ENCODE results near the gene CPS1. TPM values are rescaled to one million over a fixed set of nuclear protein-coding genes. Genes with fewer than 3 reads are reported as not detected.

The CPS1 gene
- total RNA-seq, 2 experiments from 2014 or later = 0.96 to 1.3 TPM

DNA sequence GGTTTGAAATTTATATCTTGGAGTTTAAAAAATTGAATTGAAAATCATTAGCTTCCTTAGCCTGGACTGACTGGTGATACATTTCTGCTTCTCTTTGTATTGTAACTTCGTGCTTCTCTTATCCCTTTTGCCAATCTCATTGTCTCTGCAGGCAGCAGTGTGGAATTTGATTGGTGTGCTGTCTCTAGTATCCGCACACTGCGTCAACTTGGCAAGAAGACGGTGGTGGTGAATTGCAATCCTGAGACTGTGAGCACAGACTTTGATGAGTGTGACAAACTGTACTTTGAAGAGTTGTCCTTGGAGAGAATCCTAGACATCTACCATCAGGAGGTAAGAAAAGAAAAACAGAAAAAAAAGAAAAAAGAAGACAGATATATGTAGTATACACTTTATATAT lies 85.9 kb downstream of the CPS1 start:
- Mint-ChIP-seq H3K27me3 (no peaks in the 10 kb centered on the region), H3K36me3 (no peaks in the 10 kb centered on the region), H3K27ac (no peak overlapping the region), H3K4me1 (no peaks in the 10 kb centered on the region), H3K4me3 (no peak overlapping the region), H3K9me3 (ENCODE audit: low read depth) (no peaks in the 10 kb centered on the region)
- CTCF ChIA-PET = no interaction called here
- ATAC-seq = no peak
- no peak for DNase-seq

DNA sequence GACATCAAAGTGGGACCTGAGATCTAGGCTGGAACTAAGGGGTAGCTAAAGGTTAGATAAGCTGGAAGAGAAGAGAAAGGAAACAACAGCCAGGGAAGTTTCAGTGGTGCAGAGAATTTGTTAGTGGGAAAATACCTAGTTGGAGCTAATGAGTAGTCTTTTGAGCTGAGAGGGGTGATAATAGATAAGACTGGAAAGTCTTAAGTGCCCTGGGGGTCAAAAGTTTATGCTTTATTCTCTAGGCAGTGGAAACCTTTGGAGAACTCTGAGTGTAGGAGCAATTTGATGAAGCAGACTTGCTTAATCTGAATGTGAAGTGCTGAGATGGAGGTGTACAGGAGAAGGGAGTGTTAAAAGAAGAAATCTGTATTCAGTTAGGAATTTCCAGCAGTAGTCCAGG lies 90.8 kb downstream of the CPS1 start:
- H3K27ac Mint-ChIP-seq = no peak overlapping the region
- CTCF ChIA-PET = no interaction called here
- no peak for ATAC-seq
- no peaks in the 10 kb centered on the region for H3K27me3 Mint-ChIP-seq
- no peaks in the 10 kb centered on the region for H3K9me3 Mint-ChIP-seq (ENCODE audit: low read depth)
- DNase-seq = no peak
- no peak overlapping the region for H3K4me3 Mint-ChIP-seq
- no peaks in the 10 kb centered on the region for H3K36me3 Mint-ChIP-seq
- no peaks in the 10 kb centered on the region for H3K4me1 Mint-ChIP-seq

DNA sequence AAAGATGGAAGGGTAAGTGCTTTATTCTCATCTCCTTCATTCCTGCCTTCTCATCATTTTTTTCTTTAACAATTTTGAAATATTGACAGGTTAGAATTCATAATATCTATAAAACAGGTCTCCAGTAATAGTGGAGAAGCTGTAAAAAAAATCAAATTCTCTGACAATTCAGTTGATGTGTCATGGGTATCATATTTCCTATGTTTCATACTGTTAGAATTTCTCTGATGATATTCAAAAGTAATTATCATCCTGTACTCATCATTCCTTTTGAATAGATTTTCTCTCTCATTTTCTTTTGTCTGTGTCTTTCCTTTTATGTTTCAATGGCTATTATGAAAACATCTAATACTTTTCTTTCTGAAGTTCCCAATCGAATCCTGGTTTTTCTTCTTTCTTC lies 97.7 kb downstream of the CPS1 start:
- peaks cover 2% of the 10 kb centered on the region for H3K27me3 Mint-ChIP-seq
- CTCF ChIA-PET = no interaction called here
- no peak for DNase-seq

DNA sequence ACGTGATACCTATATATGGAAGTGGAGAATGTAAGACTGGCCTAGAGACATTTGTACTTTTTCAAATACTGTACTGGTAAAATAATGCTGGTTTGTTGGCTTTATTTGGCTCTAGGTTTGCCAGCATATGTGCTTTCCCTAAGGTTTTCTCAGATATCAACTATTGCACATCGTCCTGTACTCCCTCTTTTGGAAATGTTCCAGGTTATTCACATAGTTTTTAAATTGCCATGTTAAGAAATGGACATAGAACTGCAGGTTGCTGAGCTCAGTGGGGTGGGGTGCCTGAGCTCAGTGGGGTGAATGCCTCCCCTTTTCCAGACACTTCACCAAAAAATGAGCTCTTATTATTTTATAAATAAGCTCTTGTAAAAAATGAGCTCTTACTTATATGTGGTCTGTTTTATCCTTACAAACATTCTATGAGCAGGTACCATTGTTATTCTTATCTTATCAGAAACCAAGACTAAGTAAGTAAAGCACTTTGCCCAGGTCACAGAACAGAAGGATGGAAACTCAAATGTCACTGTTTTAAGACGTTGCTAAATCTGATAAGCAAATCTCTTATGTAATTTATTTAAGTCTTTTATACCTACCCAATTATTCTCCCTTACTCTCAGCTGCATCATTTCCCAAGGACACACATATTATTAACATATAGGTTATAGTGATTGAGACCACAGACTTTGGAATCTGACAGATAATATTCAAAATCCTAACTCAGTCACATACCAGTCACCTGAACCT lies 99.0 kb downstream of the CPS1 start:
- Mint-ChIP-seq H3K4me1 (no peaks in the 10 kb centered on the region), H3K27ac (no peak overlapping the region)

More for the DNA sequence above, 97.7 kb downstream of the CPS1 start:
- no peaks in the 10 kb centered on the region for H3K4me1 Mint-ChIP-seq
- no peak for ATAC-seq
- H3K36me3 Mint-ChIP-seq = no peaks in the 10 kb centered on the region
- no peaks in the 10 kb centered on the region for H3K9me3 Mint-ChIP-seq (ENCODE audit: low read depth)
- no peak overlapping the region for H3K4me3 Mint-ChIP-seq
- H3K27ac Mint-ChIP-seq = no peak overlapping the region

DNA sequence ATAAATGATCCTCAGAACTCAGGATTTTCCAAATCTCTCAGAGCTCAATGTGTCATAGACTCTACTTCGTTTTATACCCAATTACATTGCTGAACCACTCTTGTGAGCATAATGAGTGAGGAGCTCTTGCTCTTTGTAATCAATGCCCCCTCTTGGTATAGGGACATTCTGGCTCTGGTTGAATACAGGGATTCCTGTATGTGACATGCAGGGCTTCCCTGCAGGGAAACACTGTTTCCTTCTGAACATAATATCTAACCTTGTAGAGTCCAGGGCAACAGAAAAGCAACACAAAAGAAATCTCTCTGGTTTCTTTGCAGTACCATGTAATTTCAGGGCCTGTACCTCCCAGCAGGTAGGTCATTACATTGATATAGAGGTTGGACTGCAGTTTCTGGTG lies 101.5 kb downstream of the CPS1 start:
- no peak for DNase-seq
- Mint-ChIP-seq H3K27ac (no peak overlapping the region), H3K4me1 (no peaks in the 10 kb centered on the region), H3K27me3 (peaks cover 2% of the 10 kb centered on the region), H3K4me3 (no peak overlapping the region), H3K9me3 (ENCODE audit: low read depth) (peaks cover 8% of the 10 kb centered on the region), H3K36me3 (no peaks in the 10 kb centered on the region)
- CTCF ChIA-PET = no interaction called here
- ATAC-seq = no peak

More for the DNA sequence above, 99.0 kb downstream of the CPS1 start:
- CTCF ChIA-PET = no interaction called here
- peaks cover 6% of the 10 kb centered on the region for H3K9me3 Mint-ChIP-seq (ENCODE audit: low read depth)
- DNase-seq (no peak), ATAC-seq (no peak)
- H3K27me3 Mint-ChIP-seq = peaks cover 2% of the 10 kb centered on the region
- no peaks in the 10 kb centered on the region for H3K36me3 Mint-ChIP-seq
- no peak overlapping the region for H3K4me3 Mint-ChIP-seq

DNA sequence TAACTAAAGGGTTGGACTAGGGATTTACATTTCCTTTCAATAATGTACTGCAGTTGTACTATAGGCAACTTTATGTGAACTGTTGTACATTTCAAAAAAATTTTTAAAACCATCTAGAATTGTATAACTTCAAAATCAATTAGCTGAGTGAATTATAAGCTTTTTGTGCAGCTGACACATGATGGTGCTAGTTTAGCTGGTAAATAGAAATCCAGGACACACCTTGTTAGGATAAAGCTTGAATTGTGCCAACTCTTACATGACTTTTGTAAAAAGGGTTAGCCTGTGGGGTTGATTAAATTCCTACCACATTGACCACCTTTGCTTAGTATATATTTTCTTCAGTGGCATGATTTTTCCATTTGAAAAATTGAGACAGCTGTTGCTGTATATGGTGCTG lies 104.4 kb downstream of the CPS1 start:
- ATAC-seq (no peak), DNase-seq (no peak)
- Mint-ChIP-seq H3K36me3 (no peaks in the 10 kb centered on the region), H3K4me1 (no peaks in the 10 kb centered on the region), H3K4me3 (no peak overlapping the region), H3K9me3 (ENCODE audit: low read depth) (peaks cover 8% of the 10 kb centered on the region), H3K27ac (no peak overlapping the region), H3K27me3 (no peaks in the 10 kb centered on the region)
- CTCF ChIA-PET = no interaction called here

DNA sequence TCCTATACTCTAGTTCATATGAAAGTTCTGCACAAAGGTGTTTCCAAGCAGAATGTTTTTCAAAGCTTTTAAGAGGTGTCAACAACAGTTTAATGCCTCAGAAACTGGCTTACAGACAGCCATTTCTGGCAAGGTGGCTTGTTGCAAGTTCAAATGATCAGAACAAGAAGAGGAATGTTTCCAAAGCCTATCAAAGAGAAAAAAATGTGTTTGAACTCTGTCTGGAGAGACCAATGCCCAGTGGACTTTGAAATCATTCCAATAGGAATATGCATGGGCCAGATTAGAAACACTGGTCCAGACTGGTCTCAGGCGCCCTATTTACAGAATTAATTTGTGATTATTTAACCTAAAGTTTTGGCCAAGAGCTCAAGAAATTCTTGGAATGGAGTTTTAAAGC lies 106.2 kb downstream of the CPS1 start:
- H3K27me3 Mint-ChIP-seq = no peaks in the 10 kb centered on the region
- ATAC-seq = no peak
- H3K36me3 Mint-ChIP-seq = no peaks in the 10 kb centered on the region
- no peak overlapping the region for H3K4me3 Mint-ChIP-seq
- peaks cover 8% of the 10 kb centered on the region for H3K9me3 Mint-ChIP-seq (ENCODE audit: low read depth)
- DNase-seq = no peak
- no peaks in the 10 kb centered on the region for H3K4me1 Mint-ChIP-seq
- no peak overlapping the region for H3K27ac Mint-ChIP-seq
- CTCF ChIA-PET = no interaction called here

DNA sequence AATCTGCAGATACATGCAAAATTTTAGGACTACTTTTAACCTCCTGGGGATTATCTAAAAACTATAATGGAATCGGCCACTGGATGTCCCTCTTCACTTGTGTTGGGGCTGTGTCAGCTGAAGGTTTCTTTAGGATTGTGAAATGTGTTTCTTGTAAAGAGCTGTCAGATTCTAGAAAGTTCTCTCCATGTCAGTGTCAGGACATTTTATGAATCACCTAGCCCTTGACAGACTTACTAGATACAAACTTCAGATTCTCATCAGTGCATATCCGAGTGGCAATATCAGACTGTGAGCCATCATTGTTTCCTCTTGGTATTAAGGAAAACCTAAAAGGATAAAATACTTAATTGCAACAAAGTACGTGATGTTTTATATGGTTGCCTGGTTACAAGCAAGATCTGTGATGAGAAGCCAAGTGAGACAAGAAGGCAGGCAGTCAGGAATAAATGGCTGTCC lies 107.3 kb downstream of the CPS1 start:
- Mint-ChIP-seq H3K4me3 (no peak overlapping the region), H3K9me3 (ENCODE audit: low read depth) (peaks cover 8% of the 10 kb centered on the region), H3K27ac (no peak overlapping the region), H3K4me1 (no peaks in the 10 kb centered on the region), H3K36me3 (no peaks in the 10 kb centered on the region), H3K27me3 (no peaks in the 10 kb centered on the region)
- CTCF ChIA-PET = no interaction called here
- no peak for ATAC-seq
- DNase-seq = no peak

DNA sequence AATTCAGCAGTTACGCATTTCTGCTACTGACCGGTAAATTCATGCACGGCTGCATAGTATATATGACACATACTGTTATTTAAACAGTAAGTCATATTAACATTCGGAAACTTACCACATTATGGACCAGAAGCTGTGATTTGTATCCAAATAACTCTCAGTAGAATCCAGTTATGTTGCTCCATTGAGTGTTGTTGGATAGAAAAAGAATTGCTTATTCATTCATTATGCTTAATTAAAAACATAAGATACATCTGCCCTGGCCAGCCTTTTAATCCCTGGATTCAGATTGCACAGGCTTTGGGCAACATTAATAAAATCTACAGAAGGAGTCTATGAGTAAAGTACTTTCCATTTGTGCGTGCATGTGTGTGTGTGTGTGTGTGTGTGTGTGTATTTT lies 111.3 kb downstream of the CPS1 start:
- Mint-ChIP-seq H3K36me3 (no peaks in the 10 kb centered on the region), H3K4me3 (no peak overlapping the region), H3K4me1 (no peaks in the 10 kb centered on the region), H3K9me3 (ENCODE audit: low read depth) (no peaks in the 10 kb centered on the region), H3K27me3 (no peaks in the 10 kb centered on the region), H3K27ac (no peak overlapping the region)
- DNase-seq = no peak
- CTCF ChIA-PET = no interaction called here
- no peak for ATAC-seq

DNA sequence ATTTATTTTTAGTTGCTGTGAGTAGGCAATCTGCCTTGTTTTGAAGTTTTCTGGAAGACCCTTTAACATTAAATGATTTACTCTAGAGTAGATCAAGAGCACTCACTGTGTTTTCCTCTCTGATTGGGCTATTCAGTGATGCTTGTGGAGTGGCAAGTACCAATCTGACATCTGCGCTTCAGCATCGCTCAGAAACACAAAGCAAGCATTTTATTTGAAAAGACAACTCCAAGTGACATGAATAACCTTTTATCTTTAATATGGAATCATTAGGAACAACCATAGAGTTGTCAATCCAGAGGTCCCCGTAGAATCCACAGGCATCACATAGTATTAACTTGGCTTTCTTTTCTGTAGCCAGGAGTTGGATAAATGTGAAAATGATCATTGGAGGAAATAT lies 114.7 kb downstream of the CPS1 start:
- Mint-ChIP-seq H3K4me1 (no peaks in the 10 kb centered on the region), H3K36me3 (no peaks in the 10 kb centered on the region), H3K4me3 (no peak overlapping the region), H3K9me3 (ENCODE audit: low read depth) (no peaks in the 10 kb centered on the region), H3K27ac (no peak overlapping the region), H3K27me3 (no peaks in the 10 kb centered on the region)
- no peak for ATAC-seq
- no peak for DNase-seq
- CTCF ChIA-PET = no interaction called here

DNA sequence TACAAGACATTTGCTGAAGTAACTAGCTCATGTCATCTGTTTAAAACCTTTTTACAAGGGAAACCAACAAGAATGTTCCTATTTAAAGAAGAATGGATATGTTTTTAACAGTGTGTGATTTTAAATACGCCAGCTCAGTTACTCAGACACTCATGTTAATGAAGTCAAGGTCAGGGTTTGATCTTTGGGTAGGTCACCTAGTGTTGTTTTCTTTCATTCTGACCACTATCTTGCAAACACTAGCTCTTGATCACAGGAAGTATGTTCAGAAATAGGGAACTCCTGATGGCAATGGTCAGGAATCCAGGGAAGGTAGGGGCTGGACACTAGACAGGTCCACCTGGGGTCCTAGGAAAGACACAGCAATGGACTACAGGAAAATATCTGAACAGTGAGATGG lies 116.7 kb downstream of the CPS1 start:
- Mint-ChIP-seq H3K4me1 (no peaks in the 10 kb centered on the region), H3K36me3 (no peaks in the 10 kb centered on the region), H3K27me3 (no peaks in the 10 kb centered on the region), H3K4me3 (no peak overlapping the region), H3K27ac (no peak overlapping the region), H3K9me3 (ENCODE audit: low read depth) (no peaks in the 10 kb centered on the region)
- CTCF ChIA-PET = no interaction called here
- ATAC-seq (no peak), DNase-seq (no peak)

DNA sequence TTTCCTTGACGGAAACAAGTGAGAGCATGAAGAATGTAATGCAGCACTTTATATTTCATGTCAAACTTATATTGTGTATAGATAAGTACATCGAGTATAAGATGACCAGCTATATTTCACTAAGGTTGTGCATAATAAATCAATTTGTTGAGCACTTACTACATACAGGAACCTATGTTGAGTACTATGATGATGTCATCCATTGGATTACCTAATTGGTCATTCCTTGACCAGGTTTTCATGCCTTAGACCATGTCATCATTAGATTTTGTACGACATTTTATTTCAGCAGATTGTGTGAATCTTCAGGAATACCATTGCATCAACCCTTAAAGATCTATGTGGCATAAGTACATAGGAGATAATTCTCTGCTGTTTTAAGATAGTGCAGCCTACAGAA lies 119.7 kb downstream of the CPS1 start:
- CTCF ChIA-PET = no interaction called here
- no peak overlapping the region for H3K27ac Mint-ChIP-seq

DNA sequence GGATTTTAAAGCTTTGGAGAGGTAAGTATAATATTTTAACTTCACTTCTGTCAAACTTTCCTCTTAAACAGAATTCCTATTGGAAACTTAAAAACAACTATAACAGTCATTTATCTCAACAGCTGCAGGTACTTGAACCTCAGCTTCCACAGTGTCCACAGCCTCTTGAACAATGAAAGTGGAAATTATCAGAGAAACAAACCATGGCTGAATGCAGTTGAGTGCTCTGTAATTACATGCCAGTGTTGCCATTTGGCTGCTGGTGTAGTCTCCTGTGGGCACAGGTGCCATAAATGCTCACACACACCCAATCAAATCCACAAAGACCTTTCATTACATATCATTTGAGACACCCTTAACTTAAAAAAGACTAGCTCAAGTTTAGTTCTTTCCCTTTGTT lies 125.1 kb downstream of the CPS1 start:
- ATAC-seq = no peak
- Mint-ChIP-seq H3K4me3 (no peak overlapping the region), H3K9me3 (ENCODE audit: low read depth) (no peaks in the 10 kb centered on the region), H3K27me3 (no peaks in the 10 kb centered on the region), H3K27ac (no peak overlapping the region), H3K4me1 (no peaks in the 10 kb centered on the region), H3K36me3 (no peaks in the 10 kb centered on the region)
- DNase-seq = no peak
- CTCF ChIA-PET = no interaction called here

More for the DNA sequence above, 119.7 kb downstream of the CPS1 start:
- ATAC-seq (no peak), DNase-seq (no peak)
- H3K27me3 Mint-ChIP-seq = no peaks in the 10 kb centered on the region
- H3K4me3 Mint-ChIP-seq = no peak overlapping the region
- H3K36me3 Mint-ChIP-seq = no peaks in the 10 kb centered on the region
- H3K4me1 Mint-ChIP-seq = no peaks in the 10 kb centered on the region
- no peaks in the 10 kb centered on the region for H3K9me3 Mint-ChIP-seq (ENCODE audit: low read depth)

DNA sequence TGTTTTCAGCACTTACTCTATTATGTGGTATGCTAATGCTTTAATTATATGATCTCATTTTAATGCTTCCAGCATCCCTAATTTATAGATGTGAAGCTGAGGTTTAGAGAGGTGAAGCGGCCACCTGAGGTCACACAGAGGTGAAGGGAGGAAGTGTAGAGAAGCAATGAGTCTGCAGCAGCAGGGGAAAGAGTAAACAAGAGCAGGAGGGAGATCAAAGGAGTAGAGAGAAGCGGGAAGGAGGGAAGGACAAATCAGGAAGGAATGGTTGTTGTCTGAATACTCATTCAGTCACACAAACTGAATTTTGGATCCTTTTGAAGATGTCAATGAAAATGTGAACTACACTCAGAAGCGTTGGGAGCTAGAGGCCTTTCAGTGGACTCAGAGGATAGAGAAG lies 130.0 kb downstream of the CPS1 start:
- no peak overlapping the region for H3K27ac Mint-ChIP-seq
- no peak for DNase-seq
- H3K27me3 Mint-ChIP-seq = no peaks in the 10 kb centered on the region
- no peaks in the 10 kb centered on the region for H3K9me3 Mint-ChIP-seq (ENCODE audit: low read depth)
- CTCF ChIA-PET = no interaction called here
- H3K4me3 Mint-ChIP-seq = no peak overlapping the region
- no peaks in the 10 kb centered on the region for H3K36me3 Mint-ChIP-seq
- no peaks in the 10 kb centered on the region for H3K4me1 Mint-ChIP-seq
- no peak for ATAC-seq
